Thymus (tissue), 11 donors: ENCODE data around the gene RAB7A. TPM values are rescaled to one million over a fixed set of nuclear protein-coding genes. Genes with fewer than 3 reads are reported as not detected.
"Not testable (repeated sequence)": the region's sequence is repeated elsewhere in the genome, so short reads cannot be mapped to it uniquely, and the experiment has no call there.

Source experiments
- DNase-seq, 9 donors: peaks; one replicate each; pipeline ENCODE4 v3.0.0-alpha.2; 2013; ENCODE audit warnings: low spot score in 9 of 9, low read depth in 6 of 9, missing footprints in 1 of 9
- H3K27ac ChIP-seq, 2 donors: one replicate each; pipeline ENCODE4 v1.5.1; 2013; ENCODE audit warnings: control low read depth in 1 of 2, low read depth in 1 of 2, low read length in 1 of 2, mild to moderate bottlenecking in 1 of 2, moderate library complexity in 1 of 2
- H3K27me3 ChIP-seq, 2 donors: one replicate each; pipeline ENCODE4 v1.5.1; 2013; ENCODE audit warnings: low read length in 1 of 2; ENCODE audit not compliant: control insufficient read depth in 2 of 2, insufficient read depth in 1 of 2
- H3K36me3 ChIP-seq, 2 donors: one replicate each; pipeline ENCODE4 v1.5.1; 2013; ENCODE audit warnings: low read length in 1 of 2, mild to moderate bottlenecking in 1 of 2, moderate library complexity in 1 of 2; ENCODE audit not compliant: control insufficient read depth in 2 of 2, insufficient read depth in 2 of 2
- H3K4me1 ChIP-seq, 2 donors: one replicate each; pipeline ENCODE4 v1.5.1; 2013; ENCODE audit warnings: low read length in 2 of 2; ENCODE audit not compliant: control insufficient read depth in 2 of 2, insufficient read depth in 2 of 2
- H3K4me3 ChIP-seq, 2 donors: one replicate each; pipeline ENCODE4 v1.5.1; 2013; ENCODE audit warnings: low read length in 2 of 2, control low read depth in 1 of 2, mild to moderate bottlenecking in 1 of 2
- H3K9me3 ChIP-seq, 2 donors: one replicate each; pipeline ENCODE4 v1.5.1; 2013; ENCODE audit warnings: low read length in 1 of 2, mild to moderate bottlenecking in 1 of 2; ENCODE audit not compliant: control insufficient read depth in 2 of 2, insufficient read depth in 1 of 2
- WGBS: extraction: QIAGEN DNeasy Blood & Tissue Kit; methylation state at CpG from one replicate; pipeline ENCODE4 v1.1.7; 2013; 5-methylcytosine and 5-hydroxymethylcytosine counted together
- polyA plus RNA-seq: library from polyadenylated mRNA; stranded (reverse); fragments of 200-250 nt; gene quantifications from one replicate; pipeline ENCODE4 v1.2.3, GENCODE V29; 2013
- total RNA-seq: library from RNA; stranded (reverse); fragments of 120-200 nt; gene quantifications from one replicate; pipeline ENCODE4 v1.2.4, GENCODE V29; 2013
- donor health status: healthy.

RAB7A gene
- total and polyA plus RNA-seq, 2 donors: 42.9 to 167 TPM

DNA sequence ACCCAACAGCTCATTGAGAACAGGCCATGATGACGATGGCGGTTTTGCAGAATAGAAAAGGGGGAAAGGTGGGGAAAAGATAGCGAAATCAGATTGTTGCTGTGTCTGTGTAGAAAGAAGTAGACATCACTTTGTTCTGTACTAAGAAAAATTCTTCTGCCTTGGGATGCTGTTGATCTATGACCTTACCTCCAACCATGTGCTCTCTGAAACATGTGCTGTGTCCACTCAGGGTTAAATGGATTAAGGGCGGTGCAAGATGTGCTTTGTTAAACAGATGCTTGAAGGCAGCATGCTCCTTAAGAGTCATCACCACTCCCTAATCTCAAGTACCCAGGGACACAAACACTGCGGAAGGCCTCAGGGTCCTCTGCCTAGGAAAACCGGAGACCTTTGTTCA lies 47.6 kb downstream of the RAB7A start:
- H3K4me3 ChIP-seq, H3K27ac ChIP-seq, DNase-seq, H3K36me3 ChIP-seq, H3K27me3 ChIP-seq, H3K9me3 ChIP-seq, H3K4me1 ChIP-seq: not testable (repeated sequence)
- WGBS: 99% methylated on average over 6 of the region's 6 CpGs

DNA sequence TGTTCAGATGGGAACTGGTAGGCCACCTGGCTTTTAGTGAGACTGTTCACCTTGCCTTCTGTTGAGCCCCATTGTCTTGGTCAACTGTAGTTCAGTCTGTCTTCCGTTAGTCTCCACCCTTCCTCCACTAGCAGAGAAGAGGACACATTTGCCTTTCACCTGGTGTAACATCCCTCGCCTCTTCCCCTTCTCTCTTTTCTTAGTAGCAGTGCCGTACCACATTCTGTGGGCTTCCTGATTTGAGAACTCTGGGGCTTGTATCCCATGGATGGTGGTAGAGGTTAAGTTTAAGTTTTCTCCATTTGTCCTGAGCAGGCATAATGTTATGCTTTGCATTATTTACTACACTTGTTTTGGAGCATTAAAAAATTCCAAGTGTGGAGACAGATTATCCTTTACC lies 49.3 kb downstream of the RAB7A start:
- no peak overlapping the region for H3K4me3 ChIP-seq
- DNase-seq: no peak
- WGBS: 57% methylated on average over 3 of the region's 3 CpGs
- no peaks in the 10 kb centered on the region for H3K9me3 ChIP-seq
- peaks cover 0 to 2% of the 10 kb centered on the region in 2 donors for H3K4me1 ChIP-seq
- peaks cover 0 to 5% of the 10 kb centered on the region in 2 donors for H3K36me3 ChIP-seq
- no peaks in the 10 kb centered on the region for H3K27me3 ChIP-seq
- H3K27ac ChIP-seq: no peak overlapping the region

DNA sequence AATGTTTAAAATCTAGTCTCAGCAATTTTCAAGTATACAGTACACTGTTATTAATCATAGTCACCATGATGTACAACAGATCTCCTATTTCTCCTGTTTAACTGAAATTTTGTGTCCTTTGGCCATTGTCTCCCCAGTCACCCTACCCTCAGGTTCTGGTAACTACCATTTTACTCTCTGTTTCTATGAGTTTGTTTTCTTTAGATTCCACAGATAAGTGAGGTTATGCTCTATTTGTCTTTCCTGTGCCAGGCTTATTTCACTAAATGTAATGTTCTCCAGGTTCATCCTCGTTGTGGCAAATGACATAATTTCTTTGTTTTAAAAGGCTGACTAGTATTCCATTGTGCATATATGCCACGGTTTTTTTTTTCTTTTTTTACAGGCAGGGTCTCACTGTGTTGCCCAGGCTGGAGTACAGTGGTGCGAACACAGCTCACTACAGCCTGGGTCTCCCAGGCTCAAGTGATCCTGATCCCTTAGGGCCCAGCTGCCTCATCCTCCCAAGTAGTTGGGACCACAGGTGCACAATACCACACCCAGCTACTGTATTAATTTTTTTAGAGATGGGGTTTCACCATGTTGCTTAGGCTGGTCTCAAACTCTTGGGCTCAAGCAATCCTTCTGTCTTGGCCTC lies 50.0 kb downstream of the RAB7A start:
- no peak overlapping the region for H3K4me3 ChIP-seq
- DNase-seq: no peak
- WGBS: 92% methylated on average over 3 of the region's 3 CpGs
- peaks cover 0 to 2% of the 10 kb centered on the region in 2 donors for H3K4me1 ChIP-seq
- no peaks in the 10 kb centered on the region for H3K27me3 ChIP-seq
- H3K27ac ChIP-seq: no peak overlapping the region
- no peaks in the 10 kb centered on the region for H3K9me3 ChIP-seq
- H3K36me3 ChIP-seq: peaks cover 0 to 5% of the 10 kb centered on the region in 2 donors

DNA sequence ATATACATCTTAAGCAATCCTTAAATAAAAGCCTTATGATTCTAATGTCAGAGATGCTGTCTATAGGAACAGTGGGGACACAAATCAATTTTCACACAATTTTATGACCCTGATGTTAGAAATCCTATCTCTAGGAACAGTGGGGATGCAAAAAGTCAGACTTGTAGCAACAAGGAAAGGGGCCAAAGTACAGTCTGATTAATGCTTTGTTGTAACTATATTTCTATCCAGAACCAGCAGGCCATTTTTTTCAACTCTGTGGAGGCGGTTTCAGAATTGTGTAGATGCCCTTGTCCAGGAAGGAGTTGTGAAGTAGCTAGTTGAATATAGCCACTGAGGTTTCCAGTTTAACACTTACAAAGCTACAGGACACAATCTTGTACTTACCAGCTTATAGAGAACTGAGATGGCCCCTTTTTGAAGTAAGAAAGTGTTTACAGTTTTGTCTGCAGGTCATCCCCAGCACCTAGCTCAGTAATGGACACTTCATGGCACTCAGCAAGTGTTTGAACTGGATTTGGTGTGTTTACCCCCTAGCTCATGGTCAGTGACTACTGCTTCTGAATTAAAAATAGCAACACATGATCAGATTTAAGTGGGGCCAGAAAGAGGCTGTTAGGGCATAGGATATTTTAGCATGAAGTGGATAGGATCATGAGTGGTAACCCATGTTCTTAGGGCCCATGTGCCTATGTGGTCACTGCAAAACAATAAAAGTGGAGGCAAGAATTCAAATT lies 54.3 kb downstream of the RAB7A start:
- WGBS: 97% methylated on average over 1 of the region's 1 CpG
- Histone ChIP-seq H3K27ac (no peak overlapping the region), H3K4me1 (peaks cover 3 to 5% of the 10 kb centered on the region in 2 donors), H3K4me3 (no peak overlapping the region), H3K9me3 (no peaks in the 10 kb centered on the region), H3K36me3 (peaks cover 0 to 3% of the 10 kb centered on the region in 2 donors), H3K27me3 (no peaks in the 10 kb centered on the region)
- no peak for DNase-seq

DNA sequence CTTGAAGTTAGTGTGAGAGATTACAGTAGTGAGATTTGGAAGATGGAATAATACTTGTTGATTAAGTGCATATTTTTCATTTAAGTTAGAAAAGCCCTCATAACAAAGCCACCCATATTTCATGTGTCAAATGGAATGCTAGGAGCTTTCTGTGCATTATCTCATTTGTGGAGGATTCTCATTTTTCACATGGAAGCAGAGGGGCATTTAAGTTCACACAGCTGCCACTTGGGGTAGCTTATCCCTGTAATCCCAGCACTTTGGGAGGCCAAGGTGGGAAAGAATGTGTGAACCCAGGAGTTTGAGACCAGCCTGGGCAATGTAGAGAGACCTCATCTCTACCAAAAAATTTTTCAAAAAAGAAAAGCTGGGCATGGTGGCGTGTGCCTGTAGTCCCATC lies 55.2 kb downstream of the RAB7A start:
- Histone ChIP-seq H3K27me3 (no peaks in the 10 kb centered on the region), H3K9me3 (no peaks in the 10 kb centered on the region), H3K4me3 (no peak overlapping the region), H3K27ac (no peak overlapping the region), H3K36me3 (peaks cover 0 to 3% of the 10 kb centered on the region in 2 donors), H3K4me1 (peaks cover 3 to 5% of the 10 kb centered on the region in 2 donors)
- 100% methylated on average over 1 of the region's 1 CpG for WGBS
- DNase-seq: no peak

DNA sequence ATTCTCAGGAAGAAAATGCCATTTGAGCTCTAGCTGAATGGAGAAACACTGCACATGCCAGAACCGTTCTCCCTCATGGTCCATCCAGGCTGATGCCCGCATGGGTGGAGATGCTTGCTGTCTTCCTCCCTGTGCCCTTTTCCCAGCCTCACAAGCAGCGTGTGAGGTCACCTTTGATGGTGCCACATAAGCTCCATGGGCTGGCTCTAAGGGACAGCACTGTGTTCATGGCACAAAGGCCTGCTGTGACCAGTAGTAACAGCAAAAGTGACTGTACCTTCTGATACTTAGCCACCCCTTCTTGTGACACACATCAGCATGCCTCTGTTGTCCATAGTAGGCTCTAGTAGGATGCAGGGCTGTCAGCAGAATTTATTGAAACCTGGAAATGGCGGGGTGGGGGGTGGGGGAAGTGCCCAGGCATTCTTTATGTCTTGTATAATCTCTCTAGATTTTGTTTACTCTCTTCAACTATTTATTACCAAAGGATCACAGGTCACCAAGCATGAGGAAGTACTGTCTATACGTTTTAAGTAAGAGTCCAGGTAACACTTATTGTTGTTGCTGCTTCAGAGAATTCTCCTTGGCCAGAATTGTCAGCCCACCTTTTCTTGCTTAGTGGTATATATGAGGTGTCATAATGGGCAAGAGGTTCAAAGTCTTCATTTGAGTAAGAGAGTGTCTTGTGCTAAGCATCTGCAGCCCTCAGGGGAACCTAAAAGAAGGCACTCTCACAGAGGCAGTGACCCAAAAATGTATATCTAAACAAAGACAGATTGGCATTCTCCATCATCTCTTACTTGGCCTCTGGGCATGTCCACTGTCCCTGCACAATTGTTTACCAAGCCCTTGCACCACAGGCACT lies 56.5 kb downstream of the RAB7A start:
- 97% methylated on average over 5 of the region's 5 CpGs for WGBS
- no peaks in the 10 kb centered on the region for H3K9me3 ChIP-seq
- no peak overlapping the region for H3K4me3 ChIP-seq
- H3K27ac ChIP-seq: no peak overlapping the region
- no peak for DNase-seq
- peaks cover 5 to 6% of the 10 kb centered on the region in 2 donors for H3K4me1 ChIP-seq
- no peaks in the 10 kb centered on the region for H3K27me3 ChIP-seq
- no peaks in the 10 kb centered on the region for H3K36me3 ChIP-seq

DNA sequence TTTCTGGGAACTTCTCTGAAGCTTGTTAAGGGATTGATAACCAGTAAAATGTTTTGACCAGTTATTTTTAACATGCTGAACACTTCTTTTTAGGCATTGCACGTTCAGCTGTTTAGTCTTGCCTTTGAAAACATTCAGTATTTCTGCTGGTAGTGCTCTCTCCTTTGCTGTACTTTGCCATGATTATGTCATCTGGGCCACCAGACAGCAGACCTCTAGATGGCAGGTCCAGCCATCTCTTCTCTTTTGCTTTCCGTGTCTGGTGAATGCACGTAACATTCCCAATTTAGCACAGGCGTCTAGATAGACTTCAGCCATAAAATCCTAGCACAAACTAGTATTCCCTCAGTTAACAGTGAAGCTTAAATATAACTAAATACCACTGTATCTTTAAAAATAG lies 57.8 kb downstream of the RAB7A start:
- peaks cover 12 to 13% of the 10 kb centered on the region in 2 donors for H3K4me1 ChIP-seq
- H3K4me3 ChIP-seq: no peak overlapping the region
- no peak for DNase-seq
- H3K9me3 ChIP-seq: no peaks in the 10 kb centered on the region
- no peaks in the 10 kb centered on the region for H3K27me3 ChIP-seq
- H3K27ac ChIP-seq: no peak overlapping the region
- peaks cover 0 to 4% of the 10 kb centered on the region in 2 donors for H3K36me3 ChIP-seq
- 83% methylated on average over 4 of the region's 4 CpGs for WGBS

DNA sequence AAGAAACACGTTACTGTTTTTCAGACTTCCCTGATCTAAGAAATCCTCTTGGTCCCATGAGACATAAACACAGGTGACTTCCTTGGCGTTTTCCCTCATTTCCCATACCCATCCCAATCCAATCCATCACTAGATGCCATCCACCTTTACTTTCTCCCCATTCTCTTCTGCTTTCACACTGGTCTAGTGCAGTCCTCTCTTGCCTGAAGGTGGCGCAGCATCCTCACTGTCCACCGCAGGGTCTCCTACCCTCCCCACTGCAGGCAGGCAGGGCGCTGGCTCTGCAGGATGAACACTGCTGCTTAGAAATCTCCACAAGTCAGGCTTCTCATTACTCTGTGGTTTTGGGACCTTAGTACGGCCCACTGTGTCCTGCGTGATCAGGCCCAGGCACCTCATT lies 58.2 kb downstream of the RAB7A start:
- peak in 5 of 9 donors; percentile 48 to 76 (median 60) for DNase-seq
- WGBS: 82% methylated on average over 7 of the region's 7 CpGs
- H3K4me1 ChIP-seq: peaks cover 13 to 18% of the 10 kb centered on the region in 2 donors

DNA sequence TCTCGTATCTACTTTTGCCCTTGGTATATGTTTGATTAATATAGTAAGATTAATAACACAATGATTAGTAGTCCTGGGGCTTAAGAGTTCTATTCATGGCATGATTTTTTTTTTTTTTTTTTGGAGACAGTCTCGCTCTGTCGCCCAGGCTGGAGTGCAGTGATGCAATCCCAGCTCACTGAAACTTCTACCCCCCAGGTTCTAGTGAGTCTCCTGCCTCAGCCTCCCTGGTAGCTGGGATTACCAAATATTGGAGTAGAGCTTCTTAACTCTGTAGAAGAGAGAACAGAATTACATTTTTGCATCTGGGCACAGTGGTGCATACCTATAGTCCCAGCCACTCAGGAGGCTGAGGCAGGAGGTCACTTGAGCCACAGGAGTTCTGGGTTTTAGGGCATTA lies 58.9 kb downstream of the RAB7A start:
- Histone ChIP-seq H3K27me3 (no peaks in the 10 kb centered on the region), H3K4me1 (peaks cover 13 to 22% of the 10 kb centered on the region in 2 donors), H3K9me3 (no peaks in the 10 kb centered on the region), H3K4me3 (no peak overlapping the region), H3K36me3 (peaks cover 0 to 4% of the 10 kb centered on the region in 2 donors), H3K27ac (no peak overlapping the region)
- 98% methylated on average over 3 of the region's 3 CpGs for WGBS
- no peak for DNase-seq

More for the DNA sequence above, 58.2 kb downstream of the RAB7A start:
- Histone ChIP-seq H3K36me3 (peaks cover 0 to 4% of the 10 kb centered on the region in 2 donors), H3K27ac (no peak overlapping the region), H3K27me3 (no peaks in the 10 kb centered on the region), H3K9me3 (no peaks in the 10 kb centered on the region), H3K4me3 (no peak overlapping the region)
